D721Med (cell line): ENCODE measurements around the gene FRS3.
A peak's percentile ranks its signal among the peaks of the same experiment; 100 is the strongest.

ENCODE experiments used
- DNase-seq: peaks from one replicate; pipeline ENCODE4 v3.0.0; 2011; ENCODE audit warnings: low spot score; ENCODE audit not compliant: insufficient read length
- FAIRE-seq: peaks from 2 replicates; lab custom pipeline; 2011; peaks lifted over from hg19 to GRCh38; lab: Jason Lieb, UNC
- CTCF ChIP-seq: IDR thresholded peaks from 2 replicates; pipeline ENCODE4 v1.5.1; 2012; ENCODE audit warnings: mild to moderate bottlenecking, control low read depth; ENCODE audit not compliant: insufficient read depth; ENCODE audit errors: missing control alignments

The FRS3 gene

GRCh38 chr6:41790045-41790444, 10.3 kb upstream of the FRS3 start:
- FAIRE-seq: no peak
- no peak for TF ChIP-seq CTCF
- DNase-seq: no peak

GRCh38 chr6:41789390-41789724, 9.7 kb upstream of the FRS3 start:
- no peak for DNase-seq
- no peak for TF ChIP-seq CTCF
- FAIRE-seq: no peak

- DNase-seq: no peak
- peak; percentile 70 for TF ChIP-seq CTCF
- FAIRE-seq: no peak
Measured at GRCh38 chr6:41787219-41787917, 7.7 kb upstream of the FRS3 start, which contains the start of gene TOMM6. TSS of gene TOMM6 (plus strand) at chr6:41787694. CDS start at chr6:41787698, 4 bp downstream.

GRCh38 chr6:41786451-41787218, 6.9 kb upstream of the FRS3 start:
- FAIRE-seq (no peak), DNase-seq (peak; percentile 84)
- TF ChIP-seq CTCF: peak; percentile 67

GRCh38 chr6:41785689-41786450, 6.2 kb upstream of the FRS3 start:
- no peak for FAIRE-seq
- DNase-seq: no peak
- TF ChIP-seq CTCF: no peak

- FAIRE-seq (no peak), DNase-seq (no peak)
- no peak for TF ChIP-seq CTCF
Measured at GRCh38 chr6:41785254-41785653, 5.6 kb upstream of the FRS3 start.
